Measurements from ENCODE around the gene RORB. TPM values are rescaled to one million over a fixed set of nuclear protein-coding genes. Genes with fewer than 3 reads are reported as not detected.

Gene RORB
- total RNA-seq, 2 donors from 2014 or later = 0.78 to 1.3 TPM

- Histone ChIP-seq H3K36me3 (replicated peaks in 1 of 2; ENCODE audit: insufficient read depth in 1 of 2, low read depth in 2 of 2) (no peaks in the 10 kb centered on the region), H3K4me1 (peaks cover 28% of the 10 kb centered on the region), H3K27ac (no peak overlapping the region), H3K9me3 (no peaks in the 10 kb centered on the region), H3K4me3 (no peak overlapping the region), H3K27me3 (peaks cover 0 to 7% of the 10 kb centered on the region in 2 donors)
- TF ChIP-seq POLR2A (IDR thresholded peaks at IDR 0.05) (no peak), CTCF (IDR thresholded peaks at IDR 0.05) (no peak)
- 82 to 83% methylated on average over 1 of the region's 1 CpG for WGBS, 2 donors
- DNase-seq = no peak
- intact Hi-C loops (cut with DNase I) = no loop called here
- no peak for ATAC-seq
Observed at GRCh38 chr9:74494490-74494889, 2.6 kb upstream of the RORB start.

- WGBS, 2 donors = 10 to 14% methylated on average over 6 of the region's 6 CpGs
- Histone ChIP-seq H3K27ac (no peak overlapping the region), H3K27me3 (peaks cover 0 to 7% of the 10 kb centered on the region in 2 donors), H3K36me3 (replicated peaks in 1 of 2; ENCODE audit: insufficient read depth in 1 of 2, low read depth in 2 of 2) (no peaks in the 10 kb centered on the region), H3K4me3 (peak overlapping the region in 1 of 2 donors; percentile 70), H3K4me1 (peaks cover 40% of the 10 kb centered on the region), H3K9me3 (no peaks in the 10 kb centered on the region)
- DNase-seq = no peak
- intact Hi-C loops (cut with DNase I) = no loop called here
- TF ChIP-seq POLR2A (IDR thresholded peaks at IDR 0.05) (no peak), CTCF (IDR thresholded peaks at IDR 0.05) (no peak)
- no peak for ATAC-seq
Observed at GRCh38 chr9:74496406-74496805, 729 bp upstream of the RORB start.

- H3K36me3 ChIP-seq (replicated peaks in 1 of 2; ENCODE audit: insufficient read depth in 1 of 2, low read depth in 2 of 2) = no peaks in the 10 kb centered on the region
- intact Hi-C loops (cut with DNase I) = no loop called here
- no peaks in the 10 kb centered on the region for H3K9me3 ChIP-seq
- peaks cover 40% of the 10 kb centered on the region for H3K4me1 ChIP-seq
- H3K27me3 ChIP-seq = peaks cover 0 to 7% of the 10 kb centered on the region in 2 donors
- ATAC-seq (peak; percentile 34), DNase-seq (peak in 2 of 4 donors; percentile 26 to 29)
- TF ChIP-seq POLR2A (IDR thresholded peaks at IDR 0.05) = no peak
- no peak for TF ChIP-seq CTCF (IDR thresholded peaks at IDR 0.05)
- H3K4me3 ChIP-seq = peak overlapping the region in 1 of 2 donors; percentile 70
- no peak overlapping the region for H3K27ac ChIP-seq
- WGBS, 2 donors = 1% methylated on average over 61 to 77 of the region's 77 CpGs
Observed at GRCh38 chr9:74497748-74498620, 849 bp downstream of the RORB start.

- Histone ChIP-seq H3K36me3 (replicated peaks in 1 of 2; ENCODE audit: insufficient read depth in 1 of 2, low read depth in 2 of 2) (no peaks in the 10 kb centered on the region), H3K9me3 (no peaks in the 10 kb centered on the region), H3K4me1 (peaks cover 40% of the 10 kb centered on the region), H3K27me3 (peaks cover 0 to 7% of the 10 kb centered on the region in 2 donors), H3K27ac (no peak overlapping the region), H3K4me3 (peak overlapping the region in 1 of 2 donors; percentile 70)
- intact Hi-C loops (cut with DNase I) = no loop called here
- WGBS, 2 donors = 0 to 1% methylated on average over 5 to 33 of the region's 34 CpGs
- DNase-seq (no peak), ATAC-seq (no peak)
- TF ChIP-seq POLR2A (IDR thresholded peaks at IDR 0.05) (no peak), CTCF (IDR thresholded peaks at IDR 0.05) (no peak)
Observed at GRCh38 chr9:74498621-74499095, 1.5 kb downstream of the RORB start.

All from body of pancreas (tissue), 4 donors.